GM19043 (cell line): ENCODE data around the gene CDC6.
A peak's percentile ranks its signal among the peaks of the same experiment; 100 is the strongest.

Source experiments
- ATAC-seq: cut with Tn5 transposase; IDR thresholded peaks from one replicate; pipeline ENCODE4 v1.9.1; 2021; ENCODE audit warnings: low read depth; ENCODE audit not compliant: unreplicated experiment

CDC6 gene

DNA sequence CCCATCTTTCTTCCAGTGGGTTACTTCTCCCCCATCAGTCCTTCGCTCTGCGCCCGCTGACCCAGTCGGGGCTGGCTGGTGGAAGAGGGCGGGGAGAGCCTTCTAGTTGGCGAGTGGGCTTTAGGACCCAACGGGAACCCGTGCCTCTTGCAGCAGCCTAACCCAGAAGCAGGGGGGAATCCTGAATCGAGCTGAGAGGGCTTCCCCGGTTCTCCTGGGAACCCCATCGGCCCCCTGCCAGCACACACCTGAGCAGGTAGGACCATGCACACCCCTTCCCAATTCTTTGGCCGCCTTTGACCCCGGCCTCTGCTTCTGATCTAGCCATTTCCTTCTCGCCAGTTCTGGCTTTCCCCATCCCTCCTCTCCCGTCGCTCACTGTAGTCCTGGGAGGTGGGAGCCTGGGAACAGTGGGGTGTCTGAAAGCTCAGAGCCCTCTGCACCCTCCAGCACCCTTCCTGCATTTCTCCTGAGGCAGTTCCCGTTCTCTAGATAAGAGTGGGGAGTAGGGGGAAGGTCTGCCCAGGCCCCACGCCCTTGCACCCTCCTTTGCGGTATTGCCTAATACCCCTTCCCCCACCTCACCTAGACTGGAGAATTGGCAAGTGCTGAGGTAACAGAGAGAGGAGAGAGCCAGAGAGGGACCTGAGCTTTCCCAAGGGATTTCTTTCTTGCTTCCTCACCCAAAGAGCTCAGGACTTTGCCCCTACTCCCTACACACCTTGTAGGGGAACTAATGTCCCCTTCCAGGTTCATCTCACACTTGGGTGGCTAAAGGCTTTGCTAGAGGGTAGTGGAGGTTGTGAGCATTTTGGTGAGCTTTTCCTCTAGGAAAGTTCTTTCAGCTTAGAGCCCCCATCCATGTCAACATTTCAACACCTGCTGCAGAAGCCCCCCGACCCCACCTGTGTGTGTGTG lies 21.6 kb downstream of the CDC6 start, which contains the start of gene RARA:
RARA (plus strand) TSS at position 150 of the 918 bp plus-strand sequence. CDS start 22,039 bp downstream, outside the sequence.
- no peak for ATAC-seq

DNA sequence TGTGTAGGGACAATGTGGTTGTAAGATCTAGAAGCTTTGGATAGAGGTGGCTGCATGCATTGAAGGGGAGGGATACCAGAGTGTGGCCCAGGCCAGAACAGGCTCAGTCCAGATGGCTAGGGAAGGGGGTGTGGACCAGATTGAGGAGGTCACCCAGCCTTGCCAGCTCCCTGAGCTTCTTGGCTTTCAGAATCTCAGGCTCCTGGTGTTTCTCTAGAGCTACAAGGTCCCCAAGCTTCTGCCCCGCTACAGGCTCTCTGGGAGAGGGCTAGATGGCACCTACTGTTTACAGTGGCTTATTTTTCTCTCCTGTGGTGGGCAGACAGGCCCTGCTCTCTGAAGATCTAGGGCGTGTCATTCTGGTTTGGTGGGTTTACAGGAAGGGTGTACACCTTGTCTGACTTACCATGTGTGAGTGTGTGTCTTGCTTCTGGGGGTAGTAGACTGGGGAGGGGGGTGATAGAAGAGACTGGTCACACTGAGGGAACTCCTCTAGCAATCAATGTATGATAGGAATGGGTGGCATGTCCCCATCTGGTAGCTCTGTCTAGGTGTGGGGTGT lies 22.4 kb downstream of the CDC6 start:
- ATAC-seq, result no peak

DNA sequence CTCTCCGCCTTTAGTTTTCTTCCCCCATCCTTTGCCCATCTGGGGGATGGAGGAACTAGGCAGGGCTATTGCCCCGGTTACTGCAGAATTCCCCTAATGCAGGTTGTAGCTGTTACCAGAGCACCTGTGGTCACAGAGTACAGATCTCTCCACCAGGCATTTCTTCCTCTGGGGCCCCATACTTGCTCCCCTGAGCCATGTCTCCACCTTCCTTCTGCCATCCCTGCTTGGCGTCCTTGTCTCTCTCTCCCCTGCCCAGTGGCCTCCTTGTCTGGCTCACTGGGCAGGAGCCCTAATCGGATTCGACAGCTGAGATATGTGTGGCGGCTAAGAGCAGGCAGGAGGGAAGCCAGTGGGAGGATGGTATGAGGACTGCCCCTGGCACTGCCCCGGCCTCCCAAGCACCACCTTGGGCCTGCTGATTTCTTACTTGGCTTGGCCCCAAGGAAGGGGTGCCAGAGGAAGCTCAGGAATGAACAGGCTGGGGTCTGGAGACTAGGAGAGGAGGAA lies 23.3 kb downstream of the CDC6 start:
- ATAC-seq, result no peak

DNA sequence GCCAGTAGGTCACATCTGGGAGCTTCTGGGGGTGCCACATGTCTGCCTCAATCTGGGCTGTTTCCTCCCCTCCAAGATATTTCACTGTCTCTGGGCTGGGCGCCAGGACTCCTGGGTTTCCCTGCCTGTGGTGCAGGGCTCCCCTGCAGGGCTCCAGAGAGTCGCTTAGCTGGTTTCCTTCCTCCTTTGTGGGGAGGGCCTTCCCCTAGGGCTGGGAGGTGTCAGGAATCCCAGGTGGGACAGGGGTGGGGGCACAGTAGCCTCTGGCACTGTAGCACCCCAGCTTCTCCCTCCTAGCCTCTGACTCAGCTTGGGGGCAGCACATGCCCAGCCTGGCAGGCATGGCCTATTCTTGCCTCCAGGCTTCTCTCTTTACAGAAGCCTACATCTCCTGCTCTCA lies 23.9 kb downstream of the CDC6 start:
- no peak for ATAC-seq

DNA sequence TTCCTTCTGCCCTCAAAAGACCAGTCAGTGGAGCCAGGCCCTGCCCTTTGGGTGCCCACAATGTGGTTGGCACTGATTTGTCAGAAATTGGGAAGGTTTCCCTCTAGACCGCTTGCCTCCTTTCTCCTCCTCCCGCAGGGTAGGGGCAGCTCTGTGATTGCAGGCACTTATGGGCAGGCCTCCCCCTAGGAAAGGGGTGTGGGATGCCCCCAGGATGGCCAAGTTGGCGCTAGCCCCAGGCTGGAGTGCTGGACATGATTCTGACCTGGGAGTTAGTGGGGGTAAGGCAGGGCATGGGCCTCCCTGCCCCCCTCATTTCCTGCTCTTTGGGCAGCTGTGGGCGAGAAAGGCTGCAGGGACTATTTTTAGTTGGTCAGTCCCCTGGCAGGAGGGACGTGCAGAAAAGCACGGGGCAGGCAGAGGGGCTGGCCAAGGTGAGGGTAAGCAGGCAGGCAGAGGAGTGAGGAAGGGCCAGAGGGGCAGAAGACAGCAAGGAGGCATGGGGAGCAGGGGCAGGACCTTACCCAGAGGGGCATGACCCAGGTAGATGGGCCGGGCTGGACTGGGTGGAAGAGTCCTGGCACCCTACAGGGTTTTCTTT lies 24.6 kb downstream of the CDC6 start:
- no peak for ATAC-seq

DNA sequence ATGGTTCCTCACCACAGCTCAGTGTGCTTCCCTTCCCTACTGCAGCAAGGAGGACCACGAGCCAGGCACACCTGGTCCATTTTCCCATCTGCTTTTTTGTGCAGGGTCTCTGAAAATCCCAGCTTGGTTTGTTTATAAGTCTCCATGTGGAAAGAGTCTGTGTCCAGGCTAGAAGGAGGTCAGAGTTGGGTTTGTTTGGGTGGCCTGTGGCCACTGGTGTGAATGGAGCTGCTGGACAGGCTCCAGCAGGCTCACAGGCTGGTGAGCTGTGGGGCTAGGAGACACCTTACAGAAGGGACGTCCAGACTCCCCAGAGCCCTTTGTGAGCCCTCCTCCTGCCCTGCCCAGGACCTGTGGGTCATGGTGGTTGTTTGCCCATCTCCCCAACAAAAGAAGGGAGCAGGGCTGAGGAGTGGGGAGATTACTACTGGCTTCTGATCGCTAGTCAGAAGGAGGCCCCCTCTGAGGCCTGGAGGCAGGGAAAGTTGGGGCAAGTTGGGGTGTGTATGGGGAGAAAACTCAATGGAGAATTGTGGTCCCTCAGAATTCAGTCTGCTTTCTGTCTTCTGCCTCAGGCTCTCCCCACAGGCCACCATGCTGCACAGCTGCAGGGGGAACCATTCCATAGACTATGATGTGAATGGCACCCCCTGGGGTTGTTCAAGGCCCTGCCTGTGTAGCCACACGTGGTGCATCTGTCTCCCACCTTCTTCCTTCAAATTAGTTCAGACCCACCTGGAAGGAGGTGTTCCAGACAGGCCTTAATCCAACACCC lies 25.4 kb downstream of the CDC6 start:
- no peak for ATAC-seq

DNA sequence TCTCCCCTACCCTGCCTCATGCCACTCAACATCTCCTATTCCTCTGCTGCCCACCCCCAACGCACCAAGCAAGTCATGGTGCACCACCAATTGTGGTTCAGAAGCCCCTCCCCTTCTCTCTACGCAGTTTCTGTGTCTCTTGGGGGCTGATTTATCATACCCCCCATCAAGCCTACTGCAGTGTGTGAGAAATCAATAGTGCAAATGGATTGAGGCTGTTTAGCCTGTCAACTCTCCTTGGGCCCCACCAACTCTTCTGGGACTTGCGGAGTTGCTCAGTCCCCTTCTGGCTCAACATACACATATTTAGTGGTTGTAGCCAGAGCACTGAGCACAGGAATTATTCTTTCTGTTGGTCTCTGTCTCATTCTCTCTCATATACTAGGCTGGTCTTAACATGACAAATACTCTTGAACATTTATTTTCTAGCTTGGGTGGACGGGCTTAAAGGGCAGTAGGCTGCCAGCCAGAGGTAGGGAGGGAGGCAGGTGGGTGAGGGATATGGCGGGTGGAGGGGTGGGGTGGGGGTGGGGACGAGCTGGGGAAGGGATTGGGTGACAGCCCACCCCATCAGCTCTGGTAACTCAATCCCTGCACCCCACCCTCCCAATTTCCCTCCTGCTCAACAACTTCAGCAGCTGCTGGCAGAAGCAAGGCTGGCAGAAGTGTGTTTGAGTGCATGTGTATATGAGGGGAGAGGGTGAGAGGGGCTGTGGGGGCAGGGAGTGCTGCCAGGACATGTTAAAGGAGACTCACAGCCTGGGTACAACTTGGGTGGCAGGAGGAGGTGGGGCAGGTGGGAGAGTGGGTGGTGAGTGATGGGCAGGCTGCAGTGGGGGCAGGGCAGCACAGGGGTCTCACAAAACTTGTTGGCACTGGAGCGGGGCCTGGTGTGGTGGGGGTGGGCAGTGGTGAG lies 26.2 kb downstream of the CDC6 start:
- ATAC-seq, result no peak

DNA sequence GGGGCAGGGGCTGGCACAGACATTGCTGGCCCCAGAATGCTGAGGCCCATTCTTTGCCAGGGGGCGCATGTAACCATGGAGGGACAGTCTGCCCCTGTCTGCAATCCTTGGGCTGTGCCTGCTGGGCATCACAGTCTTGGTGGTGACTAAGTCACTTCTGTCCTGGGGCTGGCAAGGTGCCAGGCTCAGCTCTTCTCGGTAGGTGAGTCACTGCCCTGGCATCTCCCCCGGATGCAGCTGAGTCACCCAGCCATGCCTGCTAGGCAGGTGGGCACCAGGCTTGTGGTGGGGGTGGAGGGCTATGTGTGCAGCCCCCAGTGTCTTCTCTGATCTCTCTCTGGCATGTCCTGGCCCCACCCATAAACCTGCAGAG lies 26.9 kb downstream of the CDC6 start:
- no peak for ATAC-seq

DNA sequence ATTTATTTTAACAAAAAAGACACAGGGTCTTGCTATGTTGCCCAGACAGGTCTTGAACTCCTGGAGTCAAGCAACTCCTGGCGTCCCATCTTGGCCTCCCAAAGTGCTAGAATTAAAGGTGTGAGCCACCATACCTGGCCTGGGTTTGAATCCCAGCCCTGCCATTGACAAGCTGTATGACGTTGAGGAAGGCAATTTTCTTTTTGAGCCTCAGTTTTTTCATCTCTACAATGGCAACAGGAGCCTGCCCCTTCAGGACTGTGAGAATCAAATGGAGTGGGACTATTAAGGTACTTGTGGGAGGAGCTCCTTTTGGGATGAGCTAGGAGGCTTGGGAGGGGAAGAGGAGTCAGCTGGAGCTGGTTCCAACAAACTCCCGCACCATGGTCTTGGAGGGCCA lies 27.5 kb downstream of the CDC6 start:
- no peak for ATAC-seq

DNA sequence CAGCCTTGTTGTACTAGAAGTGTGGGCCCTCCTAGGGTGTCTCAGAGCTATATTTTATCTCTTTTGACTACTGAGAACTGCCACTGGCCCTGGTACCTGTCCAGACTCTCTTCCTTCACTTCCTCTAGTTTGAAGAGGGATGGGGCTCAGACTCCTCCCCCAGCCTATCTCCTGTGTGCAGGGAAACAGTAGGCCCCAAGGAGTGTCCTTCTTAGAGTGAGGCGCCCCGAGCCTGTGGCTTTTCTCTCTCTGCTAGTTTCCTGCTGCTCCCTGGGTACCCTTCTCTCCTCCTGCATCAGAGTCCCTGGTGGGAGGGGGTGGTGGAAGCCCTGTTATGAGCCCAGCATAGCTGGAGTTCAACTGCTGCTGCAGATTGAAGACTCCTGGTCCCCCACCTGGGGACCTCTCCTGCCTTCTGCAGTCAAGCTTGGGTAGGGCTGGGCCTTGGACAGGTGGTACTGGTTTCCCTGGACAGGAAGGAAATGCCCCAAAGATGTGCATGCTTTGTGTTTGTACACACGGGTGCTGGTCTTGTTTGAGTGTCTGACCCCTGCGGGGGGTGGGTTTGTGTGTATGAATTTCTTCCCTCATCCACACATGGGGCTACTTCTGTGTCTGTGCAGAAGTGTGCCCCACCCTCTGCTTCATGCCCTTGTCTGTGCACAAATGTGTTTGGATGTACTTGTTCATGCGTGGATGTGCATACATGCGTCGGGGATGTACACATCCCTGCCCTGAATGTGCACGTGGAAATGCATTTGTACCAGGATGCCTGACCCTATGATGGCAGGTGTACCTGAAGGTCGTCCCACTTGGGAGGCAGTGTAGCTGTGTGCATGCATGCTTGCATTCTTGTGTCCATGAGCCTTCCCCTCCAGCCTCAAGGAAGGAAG lies 28.2 kb downstream of the CDC6 start:
- no peak for ATAC-seq

DNA sequence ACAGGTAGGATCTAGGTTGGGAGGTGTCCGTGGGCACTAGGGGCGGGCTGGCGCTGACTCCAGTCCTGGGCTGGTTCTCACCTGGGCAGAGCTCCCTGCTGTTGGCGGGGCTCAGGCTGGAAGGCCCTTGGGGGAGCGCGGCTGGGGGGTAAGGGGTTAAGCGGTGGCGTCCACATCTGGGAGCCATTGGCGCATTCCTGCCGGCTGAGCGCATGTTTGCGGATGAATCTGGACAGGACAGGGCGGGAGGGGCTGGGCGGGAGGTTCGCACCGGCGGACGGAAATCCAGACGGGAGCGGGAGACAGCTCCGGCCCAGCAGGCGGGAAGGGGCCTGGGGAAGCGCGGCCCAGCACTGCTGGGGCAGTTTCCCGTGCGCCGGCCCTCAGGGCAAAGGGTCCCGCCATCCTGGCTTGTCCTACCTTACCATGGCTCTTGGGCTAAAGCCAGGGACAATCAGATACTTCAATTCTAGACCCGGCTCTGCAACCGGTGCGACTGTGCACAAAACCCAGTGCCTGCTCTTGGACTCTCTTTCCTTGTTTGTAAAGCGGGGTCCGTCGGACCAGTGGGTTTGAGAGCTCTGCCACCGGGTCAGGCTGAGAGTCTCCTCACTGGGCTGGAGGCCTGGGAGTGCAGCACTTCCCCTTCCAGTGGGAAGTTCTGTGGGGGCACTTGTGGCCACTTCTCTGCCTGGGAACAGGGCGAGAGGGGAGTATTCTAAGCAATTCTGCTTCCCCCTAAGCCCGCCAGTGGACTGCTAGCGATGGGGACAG lies 29.1 kb downstream of the CDC6 start:
- no peak for ATAC-seq

DNA sequence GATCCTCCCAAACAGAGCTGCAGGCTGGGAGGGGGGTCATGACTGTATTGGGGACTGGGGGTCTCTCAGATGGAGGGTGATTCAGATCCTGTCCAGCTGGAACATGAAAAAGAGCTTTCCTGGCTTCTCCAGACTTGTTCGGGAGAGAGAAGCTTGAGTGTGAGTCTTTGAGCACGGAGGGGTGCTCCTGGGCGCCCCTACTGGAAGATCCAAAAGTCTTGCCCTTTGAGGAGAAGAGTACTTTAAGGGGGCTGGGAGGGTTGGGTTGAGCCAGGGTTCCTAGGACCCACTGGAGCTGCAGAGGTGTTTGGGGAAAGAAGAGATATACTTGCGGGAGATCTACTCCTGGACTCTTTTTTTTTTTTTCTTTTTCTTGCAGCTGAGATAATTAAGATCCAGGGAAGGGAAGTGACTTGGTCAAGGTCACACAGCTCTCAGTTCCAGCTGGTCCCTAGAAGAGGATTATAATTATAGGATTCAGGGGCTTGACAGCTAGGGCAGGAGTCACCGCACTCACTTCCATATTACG lies 29.7 kb downstream of the CDC6 start:
- ATAC-seq, result no peak

DNA sequence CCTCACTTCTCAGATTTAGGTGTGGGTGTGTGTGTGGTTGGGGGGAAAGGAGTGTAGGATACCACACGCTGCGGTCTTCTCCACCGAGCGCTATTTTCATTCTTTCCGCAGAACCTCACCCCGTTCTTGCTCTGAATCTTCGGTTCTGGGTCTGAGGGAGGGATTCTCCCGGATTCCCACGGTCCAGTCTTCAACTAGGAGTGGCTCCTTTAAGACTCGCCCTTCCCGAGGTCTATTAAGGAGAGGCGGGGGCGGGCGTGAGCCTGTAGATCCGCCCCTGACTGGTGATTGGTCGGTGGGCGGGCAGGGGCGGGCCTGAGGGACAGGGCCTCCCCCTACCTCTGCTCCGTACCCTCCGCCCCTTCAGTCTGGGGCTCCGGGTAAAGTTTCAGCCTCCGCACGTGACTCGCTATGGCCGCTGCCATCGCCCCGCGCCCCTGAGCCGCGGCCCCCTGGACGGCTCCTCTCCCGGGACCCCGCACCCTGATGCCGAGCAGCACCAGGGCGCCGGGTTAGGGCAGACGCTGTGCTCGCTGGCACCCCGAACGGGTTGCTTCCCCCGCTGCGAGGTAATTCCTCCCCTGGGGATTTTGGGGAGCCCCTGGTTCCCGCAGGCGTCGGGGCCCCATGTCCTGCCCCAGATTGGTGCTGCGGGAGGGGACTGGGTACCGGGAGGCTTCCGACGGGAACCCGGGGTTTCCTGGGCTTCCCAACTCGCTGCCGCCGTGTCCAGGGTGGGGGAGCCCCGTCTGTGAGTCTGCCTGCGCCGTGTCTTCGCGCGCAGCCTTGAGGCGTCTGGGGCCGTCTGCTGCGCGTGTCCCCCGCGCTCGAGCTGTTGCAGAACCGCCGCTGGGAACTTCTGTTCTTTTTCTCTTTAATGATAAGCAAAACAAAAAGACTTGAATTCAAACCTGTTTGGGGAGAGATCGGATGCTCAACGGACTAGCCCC lies 30.5 kb downstream of the CDC6 start:
- ATAC-seq, result peak; percentile 63

DNA sequence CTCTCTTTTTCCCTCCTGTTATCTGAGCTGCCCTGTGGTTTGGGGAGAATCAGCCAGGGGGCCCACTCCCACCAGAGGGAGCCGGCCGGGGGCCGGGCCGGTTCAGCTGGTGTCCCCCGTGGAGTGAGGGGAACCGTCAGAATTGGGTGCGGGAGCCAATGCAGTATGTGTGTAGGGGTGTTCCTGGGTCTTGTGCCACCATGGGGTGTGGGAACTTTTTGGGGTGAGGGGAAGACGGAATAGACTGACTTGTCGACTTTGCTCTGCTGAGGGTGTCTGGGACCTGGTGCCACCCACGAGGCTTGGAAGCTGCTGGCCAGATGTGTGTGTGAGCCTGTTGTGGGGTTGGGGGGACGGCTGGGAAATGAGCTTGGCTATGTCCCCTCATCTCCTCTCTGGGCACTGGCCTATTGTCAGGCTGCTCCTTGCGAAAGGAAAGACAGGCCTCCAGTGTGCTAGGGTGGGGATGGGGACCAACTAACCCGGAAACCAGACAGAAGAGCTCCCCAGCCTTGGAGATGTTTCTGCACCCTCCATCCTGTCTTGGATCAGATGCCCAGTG lies 31.2 kb downstream of the CDC6 start:
- ATAC-seq, result no peak

DNA sequence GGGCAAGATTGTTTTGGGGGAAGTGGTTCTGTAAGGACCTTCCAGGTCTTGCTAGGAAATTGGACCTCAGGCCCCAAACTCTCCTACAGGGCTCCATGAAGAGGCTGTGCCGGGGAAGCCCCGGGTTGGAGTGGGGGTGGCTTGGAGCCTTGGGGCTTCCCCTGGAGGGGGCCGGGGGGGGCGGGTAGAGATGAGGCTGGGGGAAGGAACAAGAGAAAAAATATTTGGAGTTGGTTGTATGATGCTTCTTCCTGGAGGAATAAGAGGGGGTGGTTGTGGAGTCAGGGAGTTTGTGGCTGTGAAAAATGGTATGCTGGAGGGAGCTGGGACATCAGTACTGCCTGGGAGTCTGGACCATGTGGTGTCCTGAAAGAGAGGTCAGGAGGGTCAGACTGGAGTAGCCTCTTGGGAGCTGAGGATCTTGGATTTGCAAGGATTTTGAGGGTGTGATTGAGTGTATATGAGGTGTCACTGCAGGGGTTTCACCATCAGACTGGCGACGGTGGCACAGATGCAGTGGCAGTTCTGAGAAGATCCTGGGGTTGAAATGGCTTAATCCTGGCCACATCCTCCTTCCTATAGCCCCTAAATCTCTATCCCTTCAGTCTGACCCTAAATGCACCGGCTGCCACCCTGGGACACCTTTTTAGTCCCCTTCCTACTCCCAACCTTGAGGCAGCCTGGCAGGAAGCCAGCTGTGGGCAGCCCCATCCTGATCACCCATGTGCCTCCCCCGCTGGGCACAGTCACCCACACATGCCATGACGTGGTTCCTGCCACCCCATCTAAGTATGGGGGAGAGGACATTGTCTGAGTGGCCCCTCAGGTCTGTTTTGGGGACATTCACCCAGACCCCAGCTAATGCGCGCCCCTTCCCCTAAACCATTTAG lies 32.2 kb downstream of the CDC6 start:
- ATAC-seq, result no peak
